Jurkat, Clone E6-1 (cell line): ENCODE results near the gene RPTOR.

Source experiments
- DNase-seq: peaks from one replicate; pipeline ENCODE4 v3.0.0-alpha.2; 2011; ENCODE audit warnings: low read depth, low spot score
- H3K4me3 ChIP-seq: 2 replicates; pipeline ENCODE4 v1.5.1; 2011; ENCODE audit warnings: mild to moderate bottlenecking, low read length, control low read depth, moderate library complexity

The RPTOR gene

DNA sequence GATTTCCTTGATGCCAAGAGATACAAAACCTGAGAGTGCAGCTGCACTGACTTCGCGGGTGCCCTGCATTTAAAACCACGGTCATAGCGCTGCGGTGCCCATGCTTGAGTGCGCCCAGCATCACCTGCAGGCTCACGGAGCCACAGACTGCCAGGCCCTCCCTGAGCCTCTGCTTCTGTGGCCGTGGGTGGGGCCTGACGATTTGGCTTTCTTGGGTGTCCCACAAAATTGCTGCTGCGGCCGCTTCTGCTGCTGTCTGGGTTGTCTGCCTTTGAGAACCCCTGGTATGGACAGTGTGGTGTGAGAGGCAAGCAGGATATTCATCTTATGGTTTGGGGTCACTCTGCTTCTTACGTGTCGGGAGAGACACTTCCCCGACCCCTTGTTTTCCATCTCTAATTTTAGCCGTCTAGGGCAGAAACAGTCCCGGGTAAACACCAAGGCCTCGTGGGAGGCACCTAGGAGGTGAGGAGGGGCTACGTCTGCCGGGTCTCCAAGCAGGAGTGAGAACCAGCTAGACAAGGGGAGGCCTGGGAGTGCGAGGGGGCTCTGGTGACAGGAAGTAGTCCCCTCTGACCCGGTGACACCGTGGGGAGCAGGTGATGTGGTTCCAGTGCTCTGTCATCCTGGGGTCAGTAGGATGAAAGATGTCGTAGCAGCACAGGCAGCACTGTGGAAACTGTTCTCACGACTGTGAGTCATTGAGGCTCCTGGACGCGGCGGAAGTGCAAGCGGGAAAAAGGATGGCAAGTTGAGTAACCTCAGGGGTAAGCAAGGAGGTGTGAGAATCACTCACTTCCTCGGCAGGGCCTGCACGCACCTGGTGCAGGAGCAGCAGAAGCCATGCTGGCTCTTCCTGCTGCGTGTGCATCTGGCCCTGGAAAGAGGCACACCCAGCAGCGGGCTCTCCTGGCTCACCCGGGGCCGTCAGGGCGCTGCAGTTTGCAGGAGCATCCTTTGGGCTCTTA lies 176.3 kb downstream of the RPTOR start:
- peak; percentile 65 for DNase-seq
- H3K4me3 ChIP-seq, result peak overlapping the region; percentile 36

DNA sequence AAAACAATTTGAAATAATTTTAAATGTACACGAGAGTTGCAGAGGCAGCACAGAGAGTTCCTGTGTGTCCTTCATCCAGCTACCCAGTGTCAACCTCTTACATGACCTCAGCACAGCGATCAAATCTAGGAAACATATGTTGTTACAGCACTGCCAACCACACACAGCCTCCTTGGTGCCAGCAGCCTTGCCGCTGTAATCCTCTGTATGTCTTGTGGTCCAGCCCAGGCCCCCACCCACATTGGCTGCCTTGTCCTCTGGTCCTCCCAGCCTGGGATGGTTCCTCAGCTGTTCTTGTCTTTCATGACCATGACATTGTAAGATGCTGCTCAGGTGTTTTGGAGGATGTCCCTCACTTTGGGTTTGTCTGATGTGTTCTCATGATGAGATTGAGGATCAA lies 178.0 kb downstream of the RPTOR start:
- no peak overlapping the region for H3K4me3 ChIP-seq
- no peak for DNase-seq

DNA sequence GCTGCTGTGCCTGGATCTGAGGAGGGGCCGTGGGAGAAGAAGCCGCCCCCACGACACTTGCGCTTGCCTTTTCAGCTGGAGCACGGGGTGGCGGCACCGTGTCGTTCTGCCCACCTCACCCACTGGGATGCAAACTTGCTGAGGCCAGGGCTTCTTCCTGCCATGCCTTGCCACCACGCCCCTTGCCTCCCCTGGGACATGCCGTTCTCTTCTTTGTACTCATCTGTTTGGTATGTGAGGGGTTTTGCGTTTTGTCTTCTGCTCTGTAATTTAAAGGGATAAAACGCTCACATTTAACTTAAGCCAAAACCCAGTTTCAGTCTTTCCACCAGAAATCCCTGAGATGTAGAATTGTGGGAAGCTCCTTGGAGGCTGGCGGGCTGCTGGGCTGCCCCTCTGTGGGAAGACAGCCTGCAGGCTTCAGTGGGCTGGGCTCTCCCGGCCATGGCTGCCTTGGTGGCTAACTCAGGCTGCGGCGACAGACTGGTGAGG lies 180.2 kb downstream of the RPTOR start:
- H3K4me3 ChIP-seq, result no peak overlapping the region
- DNase-seq, result no peak

DNA sequence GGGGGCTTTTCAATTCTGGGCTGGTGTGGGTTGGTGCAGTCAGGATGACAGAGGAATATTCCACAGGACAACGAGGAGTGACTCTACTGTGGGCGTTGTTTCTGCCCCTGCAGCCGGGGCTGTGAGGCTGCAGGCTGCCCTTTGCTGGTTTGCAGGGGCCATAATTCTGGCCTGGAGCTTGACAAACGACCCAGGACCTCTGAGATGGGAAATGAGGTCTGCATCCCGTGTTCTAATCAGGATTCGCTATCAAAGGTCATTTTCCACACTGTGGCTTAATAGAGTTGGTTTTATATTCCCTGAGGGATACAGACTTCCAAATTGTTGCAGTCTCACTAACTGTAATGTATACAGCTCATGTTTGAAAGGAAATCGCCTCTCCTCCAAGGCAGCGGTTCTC lies 180.9 kb downstream of the RPTOR start:
- no peak overlapping the region for H3K4me3 ChIP-seq
- DNase-seq, result no peak

DNA sequence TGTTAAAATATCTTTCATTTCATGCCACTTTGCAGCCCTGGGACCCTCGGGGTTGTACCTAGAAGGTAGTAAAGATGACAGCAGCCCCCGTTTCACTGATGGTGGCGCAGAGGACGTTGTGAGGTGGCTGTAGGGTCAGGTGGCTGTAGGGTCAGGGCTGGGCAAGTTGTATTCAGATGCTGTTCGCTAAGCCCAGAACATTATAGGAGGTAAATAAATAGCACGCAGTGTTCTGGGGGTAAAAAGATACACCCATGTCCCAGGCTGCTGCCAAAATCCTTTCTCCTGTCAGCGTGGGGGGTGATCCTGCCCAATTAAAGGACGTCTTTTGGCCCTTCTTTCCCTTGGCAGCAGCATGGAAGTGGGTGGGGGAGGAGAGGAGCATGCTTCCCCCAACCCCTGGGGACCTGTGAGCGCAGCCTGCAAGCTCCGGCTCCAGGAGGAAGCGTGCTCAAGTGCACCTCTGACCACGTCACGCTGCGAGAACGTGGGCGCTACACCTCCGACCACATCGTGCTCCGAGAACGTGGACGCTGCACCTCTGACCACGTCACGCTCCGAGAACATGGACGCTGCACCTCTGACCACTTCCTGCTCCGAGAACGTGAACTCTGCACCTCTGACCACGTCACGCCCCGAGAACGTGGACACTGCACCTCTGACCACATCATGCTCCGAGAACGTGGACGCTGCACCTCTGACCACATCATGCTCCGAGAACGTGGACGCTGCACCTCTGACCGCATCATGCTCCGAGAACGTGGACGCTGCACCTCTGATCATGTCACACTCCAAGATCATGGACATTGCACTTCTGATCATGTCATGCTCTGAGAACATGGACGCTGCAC lies 182.1 kb downstream of the RPTOR start:
- H3K4me3 ChIP-seq, result no peak overlapping the region
- no peak for DNase-seq

DNA sequence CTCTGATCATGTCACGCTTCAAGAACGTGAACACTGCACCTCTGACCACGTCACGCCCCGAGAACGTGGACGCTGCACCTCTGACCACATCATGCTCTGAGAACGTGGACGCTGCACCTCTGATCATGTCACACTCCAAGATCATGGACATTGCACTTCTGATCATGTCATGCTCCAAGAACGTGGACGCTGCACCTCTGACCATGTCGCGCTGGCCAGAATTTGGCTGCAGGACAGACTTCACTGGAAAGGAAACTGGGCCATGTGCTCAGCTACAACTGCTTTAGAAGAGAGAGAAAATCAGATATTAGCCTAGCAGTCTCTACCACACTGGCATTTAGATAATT lies 182.7 kb downstream of the RPTOR start:
- no peak overlapping the region for H3K4me3 ChIP-seq
- DNase-seq, result no peak

DNA sequence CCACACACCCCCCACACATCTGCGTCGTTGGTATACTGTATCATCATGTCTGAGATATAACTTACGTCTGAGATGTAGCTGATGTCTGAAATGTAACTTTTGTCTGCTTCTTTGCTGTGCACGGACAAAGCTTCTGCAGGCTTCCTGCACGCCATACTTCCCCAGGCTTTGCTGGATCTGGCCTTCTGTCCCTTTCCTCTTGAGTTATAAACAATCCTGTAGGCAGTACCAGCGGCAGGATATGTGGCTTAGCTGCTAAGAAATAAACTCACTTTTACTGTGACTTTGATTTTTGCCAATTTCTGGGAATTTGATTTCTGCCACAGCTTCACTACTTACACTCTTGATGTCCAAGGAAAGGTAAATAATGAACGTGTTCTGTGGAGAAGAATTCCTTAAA lies 184.4 kb downstream of the RPTOR start:
- no peak overlapping the region for H3K4me3 ChIP-seq

DNA sequence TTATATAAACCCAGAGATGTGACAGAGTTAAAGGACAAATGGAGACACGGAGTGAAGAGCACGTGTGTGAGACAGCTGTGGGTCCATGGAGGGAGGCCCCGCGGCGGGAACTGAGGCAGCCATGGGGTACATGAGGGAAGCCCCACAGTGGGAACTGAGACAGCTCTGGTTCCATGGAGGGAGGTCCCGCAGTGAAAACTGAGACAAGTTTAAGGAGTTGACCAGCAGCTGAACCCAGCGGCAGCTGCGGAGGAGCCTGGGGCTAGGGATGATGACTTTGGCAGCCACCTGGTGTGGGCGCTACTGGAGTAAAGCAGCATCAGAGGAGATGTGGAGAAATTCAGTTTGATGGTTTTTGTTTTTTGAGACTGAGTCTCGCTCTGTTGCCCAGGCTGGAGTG lies 185.1 kb downstream of the RPTOR start:
- no peak for DNase-seq
- no peak overlapping the region for H3K4me3 ChIP-seq

More for the DNA sequence above, 184.4 kb downstream of the RPTOR start:
- DNase-seq, result no peak

DNA sequence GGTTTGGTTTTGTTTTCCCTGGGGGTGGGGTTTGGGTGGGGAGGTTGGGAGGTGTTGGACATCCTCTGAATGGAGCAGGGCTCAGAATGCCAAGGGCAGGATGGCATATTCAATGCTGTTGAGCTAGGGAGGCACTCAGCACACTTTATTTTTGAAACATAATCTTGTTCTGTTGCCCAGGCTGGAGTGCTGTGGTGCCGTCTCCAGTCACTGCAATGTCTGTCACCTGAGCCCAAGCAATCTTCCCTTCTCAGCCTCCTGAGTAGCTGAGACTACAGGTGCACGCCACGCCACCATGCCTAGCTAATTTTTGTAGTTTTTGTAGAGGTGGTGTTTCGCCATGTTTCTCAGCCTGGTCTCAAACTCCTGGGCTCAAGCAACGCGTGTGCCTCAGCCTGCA lies 186.1 kb downstream of the RPTOR start:
- DNase-seq, result no peak
- no peak overlapping the region; the same call in 1 of the 2 replicates for H3K4me3 ChIP-seq

DNA sequence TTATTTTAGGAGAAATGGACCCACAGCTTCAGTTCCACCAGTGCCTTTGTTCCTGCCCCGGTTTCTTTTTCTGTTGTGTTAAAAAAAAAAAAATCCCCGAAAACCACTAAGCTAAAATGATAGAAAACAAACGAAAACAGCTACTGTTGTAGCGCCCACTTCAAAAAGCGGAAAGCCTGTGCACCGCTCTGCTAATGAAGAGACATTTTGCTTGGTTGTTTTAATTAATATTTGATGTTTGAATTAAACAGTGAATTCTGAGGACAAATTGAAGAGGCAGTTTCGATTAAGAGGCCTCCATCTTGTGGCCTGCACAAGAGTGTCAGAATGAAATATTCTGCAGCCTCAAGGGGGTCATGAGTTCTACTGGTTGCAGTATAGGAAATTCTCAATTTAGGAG lies 186.7 kb downstream of the RPTOR start:
- no peak for DNase-seq
- H3K4me3 ChIP-seq, result peak overlapping the region; percentile 32

DNA sequence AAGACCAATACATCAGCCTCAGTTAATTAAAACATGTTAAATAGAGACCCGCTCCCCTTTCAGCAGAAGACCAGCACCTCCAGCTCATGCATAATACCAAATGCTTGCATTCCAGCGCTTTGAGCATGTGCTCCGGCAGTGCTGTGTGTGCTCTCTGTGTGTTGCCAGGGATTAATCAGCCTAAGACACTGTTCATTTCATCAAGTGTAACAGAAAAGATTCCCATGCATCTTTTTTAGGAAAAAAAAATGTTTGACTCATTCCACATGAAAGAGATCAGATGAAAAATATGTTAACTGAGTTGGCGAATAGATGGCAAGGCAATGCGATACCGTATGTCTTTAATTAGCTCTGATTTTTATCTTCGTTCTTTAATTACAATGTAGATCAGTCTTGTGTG lies 187.6 kb downstream of the RPTOR start:
- no peak overlapping the region for H3K4me3 ChIP-seq
- no peak for DNase-seq

DNA sequence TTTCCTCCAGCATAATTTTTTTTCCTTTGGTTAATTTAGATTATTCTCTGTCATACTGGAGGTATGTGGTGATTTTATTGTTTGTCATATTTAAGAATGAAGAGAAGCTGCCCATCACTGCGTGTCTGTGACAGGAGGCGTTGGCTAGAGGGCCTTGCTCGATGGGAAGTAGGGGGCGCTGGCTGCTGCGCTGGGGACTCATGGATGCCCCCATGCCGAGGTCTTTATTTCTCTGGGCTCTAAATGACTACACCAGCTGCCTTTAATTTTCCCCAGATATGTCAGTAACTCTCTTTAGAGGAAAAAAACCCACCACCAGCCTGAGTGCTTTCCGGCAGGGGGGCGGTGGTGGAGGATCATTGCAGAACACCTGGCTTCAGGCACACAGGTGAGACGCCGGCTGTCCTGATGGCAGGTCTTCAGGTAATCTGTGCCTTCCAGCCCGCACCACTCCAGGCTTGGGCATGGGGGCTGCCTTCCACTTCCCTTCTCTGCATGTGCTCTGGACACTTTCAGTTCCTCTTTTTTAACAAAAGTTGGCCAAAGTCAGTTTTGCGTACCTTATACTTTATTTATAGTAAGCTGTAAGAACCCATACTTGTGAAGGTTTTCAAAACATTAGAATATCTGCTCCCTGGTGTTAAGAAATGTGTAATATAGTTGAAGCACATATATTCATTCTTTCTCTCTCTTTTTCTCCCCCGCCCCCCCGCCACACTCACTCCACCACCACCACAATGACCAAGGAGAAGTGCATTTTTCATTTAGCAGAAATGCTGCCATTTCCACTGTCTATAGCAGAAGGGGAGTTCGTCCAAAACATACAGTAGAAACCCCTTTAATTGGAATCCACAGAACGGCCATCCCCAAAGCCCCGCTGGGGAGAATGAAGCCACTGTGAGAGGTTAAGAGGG lies 192.7 kb downstream of the RPTOR start:
- DNase-seq, result no peak
- H3K4me3 ChIP-seq, result no peak overlapping the region

DNA sequence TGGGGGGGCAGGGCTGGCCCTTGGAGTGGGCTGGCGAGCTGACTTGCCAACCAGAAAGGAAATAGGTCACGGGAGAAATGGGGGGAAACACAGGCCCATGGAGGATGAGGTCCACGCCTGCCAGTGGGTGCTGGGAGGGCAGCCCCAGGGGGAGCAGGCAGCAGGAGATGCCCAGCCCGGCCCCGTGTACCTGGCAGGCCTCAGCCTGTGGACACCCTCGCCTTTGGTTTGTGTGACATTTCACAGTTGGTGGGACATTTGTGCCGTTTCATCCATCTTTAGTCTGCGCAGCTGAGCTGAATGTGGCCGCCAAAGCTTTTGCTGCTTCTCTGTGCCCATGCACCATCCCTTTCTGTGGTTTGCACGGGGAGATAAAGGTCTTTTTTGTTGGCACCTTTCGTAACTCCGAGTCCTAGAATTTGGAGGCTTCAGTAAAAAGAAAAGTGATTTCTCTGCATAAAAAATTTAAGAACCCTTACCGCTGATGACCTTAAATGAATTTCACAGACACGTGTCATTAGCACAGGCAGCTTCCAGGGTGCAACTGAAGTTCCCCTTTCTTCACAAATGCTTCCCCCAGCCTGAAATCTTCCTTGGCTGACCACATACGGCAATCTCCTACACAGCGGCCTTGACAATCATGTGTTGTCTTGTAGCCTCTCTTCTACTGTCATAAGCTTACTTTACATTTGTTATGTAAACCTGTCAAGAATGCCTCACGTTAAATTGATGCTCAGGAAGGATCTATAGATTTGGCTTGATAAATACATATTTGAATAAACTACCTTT lies 193.6 kb downstream of the RPTOR start:
- no peak overlapping the region for H3K4me3 ChIP-seq
- DNase-seq, result no peak

DNA sequence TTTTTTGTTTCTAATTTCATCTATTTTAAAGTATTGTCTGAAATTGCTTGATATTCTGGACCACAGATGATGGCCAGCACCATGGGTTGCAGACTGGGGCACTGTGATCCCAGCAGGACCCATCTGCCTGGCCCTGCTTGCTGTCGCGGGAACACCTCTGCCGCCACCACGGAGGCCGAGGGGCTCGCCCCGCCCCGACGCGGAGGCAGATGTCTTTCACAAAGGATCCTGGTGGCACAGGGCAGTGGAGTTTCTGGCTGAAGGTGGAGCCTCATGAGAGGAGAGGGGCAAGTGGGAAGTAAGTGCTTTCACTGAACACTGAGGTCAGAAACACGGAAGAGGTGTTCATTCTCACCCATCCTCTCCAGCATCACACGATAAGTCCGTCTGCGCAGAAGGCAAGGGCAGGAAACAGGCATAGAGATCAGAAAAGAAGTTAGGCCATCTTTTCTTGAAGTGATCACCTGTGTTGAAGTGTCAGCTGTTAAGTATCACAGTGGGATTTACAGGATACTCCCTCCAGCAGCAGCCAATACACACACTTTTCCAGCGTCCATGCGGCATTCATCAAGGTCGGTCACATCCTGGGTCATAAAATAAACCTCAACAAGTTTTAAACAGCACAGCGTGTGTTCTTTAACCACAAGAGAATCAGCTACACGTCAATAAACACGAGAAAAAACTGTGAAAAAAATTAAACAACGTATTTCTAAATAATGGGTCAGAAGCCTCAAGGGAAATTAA lies 194.5 kb downstream of the RPTOR start:
- no peak overlapping the region for H3K4me3 ChIP-seq
- no peak for DNase-seq

DNA sequence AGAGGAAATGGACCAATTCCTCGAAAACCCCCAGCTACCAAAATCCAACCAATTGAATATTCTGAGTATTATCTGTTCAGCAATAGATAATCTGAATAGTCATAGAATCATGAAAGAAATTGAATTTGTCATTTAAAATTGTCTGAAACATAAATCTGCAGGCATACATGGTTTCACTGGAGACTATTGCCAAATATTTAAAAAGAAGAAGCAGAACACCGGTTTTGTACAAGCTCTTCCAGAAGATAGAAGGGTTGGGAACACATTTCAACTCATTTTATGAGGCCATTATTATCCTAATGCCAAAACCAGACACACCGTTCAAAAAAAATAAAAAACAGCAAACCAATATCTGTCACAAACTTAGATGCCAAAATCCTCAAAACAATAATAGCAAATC lies 195.5 kb downstream of the RPTOR start:
- no peak overlapping the region for H3K4me3 ChIP-seq
- DNase-seq, result no peak

DNA sequence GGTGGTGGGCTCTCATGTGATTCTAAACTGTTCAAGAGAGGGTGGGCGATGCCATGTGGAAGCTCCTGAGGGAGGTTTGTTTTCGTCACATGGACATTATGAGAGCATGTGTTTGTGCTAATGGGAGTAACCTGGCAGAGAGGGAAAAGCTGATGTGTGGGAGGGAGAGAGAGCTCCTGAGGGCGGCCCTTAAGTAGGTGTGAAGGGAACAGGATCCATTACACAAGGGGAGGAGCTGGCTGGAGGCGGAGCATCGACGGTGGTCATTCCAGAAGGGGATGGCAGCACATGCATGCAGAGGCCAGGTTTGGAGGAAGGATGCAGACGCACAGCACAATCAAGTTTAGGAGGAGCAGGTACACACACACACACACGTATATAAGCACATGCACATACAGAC lies 197.5 kb downstream of the RPTOR start:
- DNase-seq, result no peak
- H3K4me3 ChIP-seq, result no peak overlapping the region

DNA sequence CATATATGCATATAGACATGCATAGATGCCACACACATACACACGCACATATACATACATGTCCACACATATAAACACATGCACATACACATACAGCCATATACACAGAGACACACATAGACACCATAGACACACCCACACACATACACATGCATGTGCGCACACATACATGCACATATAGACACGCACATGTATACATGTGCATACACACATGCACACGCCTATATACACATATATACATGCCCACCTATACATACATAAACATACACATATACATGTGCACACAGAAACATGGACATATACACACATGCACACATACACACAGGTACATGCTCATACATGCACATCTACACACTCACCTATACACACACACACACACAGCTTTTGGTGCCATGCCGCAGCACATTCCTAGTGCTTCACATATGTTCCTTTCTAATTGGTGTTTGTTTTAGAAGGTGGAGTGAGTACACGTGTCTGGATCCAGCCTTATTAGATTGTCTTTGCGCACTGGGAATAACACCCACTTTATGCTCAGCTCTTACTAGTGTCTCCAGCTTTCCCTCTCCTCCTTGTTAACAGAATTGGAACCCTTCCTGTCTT lies 198.0 kb downstream of the RPTOR start:
- H3K4me3 ChIP-seq, result no peak overlapping the region

More for the DNA sequence above, 198.0 kb downstream of the RPTOR start:
- DNase-seq, result no peak
